HEK293 (cell line): Measurements from ENCODE around the gene NOLC1.

ENCODE experiments used
- ATF2 ChIP-seq: fragments of 450-650 bp; formaldehyde crosslinking; IDR thresholded peaks from 2 replicates; pipeline ENCODE4 v1.5.1; 2016; ENCODE audit warnings: missing biosample characterization, missing genetic modification characterization, low read depth
- CTCF ChIP-seq: fragments of 450-650 bp; formaldehyde crosslinking; IDR thresholded peaks from 2 replicates; pipeline ENCODE4 v1.5.1; 2016; ENCODE audit warnings: missing biosample characterization, missing genetic modification characterization
- GLIS1 ChIP-seq: fragments of 450-650 bp; formaldehyde crosslinking; IDR thresholded peaks from 2 replicates; pipeline ENCODE4 v1.5.1; 2016; ENCODE audit warnings: missing biosample characterization, missing genetic modification characterization
- HOXD13 ChIP-seq: sonication (generic); formaldehyde crosslinking; IDR thresholded peaks from 2 replicates; pipeline ENCODE4 v1.8.0; 2022; ENCODE audit warnings: missing genetic modification reagents, borderline replicate concordance
- TCF7L2 ChIP-seq: IDR thresholded peaks from 2 replicates; pipeline ENCODE4 v1.6.1; 2011; ENCODE audit warnings: low read depth, mild to moderate bottlenecking, inconsistent platforms, low read length, moderate library complexity, borderline replicate concordance
- TRIM28 ChIP-seq: IDR thresholded peaks from 2 replicates; pipeline ENCODE4 v1.6.1; 2011; ENCODE audit warnings: low read length, control low read depth, borderline replicate concordance
- YY1 ChIP-seq: fragments of 450-650 bp; formaldehyde crosslinking; IDR thresholded peaks from 2 replicates; pipeline ENCODE4 v1.5.1; 2018; ENCODE audit warnings: missing biosample characterization, missing genetic modification characterization
- ZNF114 ChIP-seq: fragments of 450-650 bp; formaldehyde crosslinking; IDR thresholded peaks from 2 replicates; pipeline ENCODE4 v1.5.0; 2017; ENCODE audit warnings: missing biosample characterization, missing genetic modification characterization
- ZNF184 ChIP-seq: fragments of 450-650 bp; IDR thresholded peaks from 2 replicates; pipeline ENCODE4 v1.5.1; 2018; ENCODE audit warnings: missing biosample characterization, mild to moderate bottlenecking, missing genetic modification characterization
- ZNF274 ChIP-seq, 2 experiments: fragments of 200-500 bp in 1 of 2; fragments of 450-650 bp in 1 of 2; sonication (Bioruptor generic) in 1 of 2; formaldehyde crosslinking in 1 of 2; IDR thresholded peaks; 2 replicates each; pipeline versions ENCODE4 v1.5.1 to v1.6.1; 2014 to 2016; ENCODE audit warnings: borderline replicate concordance in 1 of 2, inconsistent platforms in 1 of 2, low read length in 1 of 2, missing biosample characterization in 1 of 2, missing genetic modification characterization in 1 of 2
- ZNF830 ChIP-seq: fragments of 450-650 bp; IDR thresholded peaks from 2 replicates; pipeline ENCODE4 v1.5.0; 2018; ENCODE audit warnings: missing biosample characterization, missing genetic modification characterization, low read depth, mild to moderate bottlenecking, moderate library complexity
- ZNF837 ChIP-seq: fragments of 450-650 bp; formaldehyde crosslinking; IDR thresholded peaks from 2 replicates; pipeline ENCODE4 v1.5.1; 2016; ENCODE audit warnings: missing biosample characterization, missing genetic modification characterization
- TF ChIP-seq, protein P1 (sequence below): fragments of 450-650 bp; formaldehyde crosslinking; conservative IDR thresholded peaks from 2 replicates; pipeline ENCODE4 v1.5.1; 2016; ENCODE audit warnings: low read depth, missing biosample characterization, missing genetic modification characterization
- TF ChIP-seq, protein P2 (sequence below): fragments of 450-650 bp; formaldehyde crosslinking; IDR thresholded peaks from 2 replicates; pipeline ENCODE4 v1.5.1; 2016; ENCODE audit warnings: missing biosample characterization, missing genetic modification characterization

DNA sequence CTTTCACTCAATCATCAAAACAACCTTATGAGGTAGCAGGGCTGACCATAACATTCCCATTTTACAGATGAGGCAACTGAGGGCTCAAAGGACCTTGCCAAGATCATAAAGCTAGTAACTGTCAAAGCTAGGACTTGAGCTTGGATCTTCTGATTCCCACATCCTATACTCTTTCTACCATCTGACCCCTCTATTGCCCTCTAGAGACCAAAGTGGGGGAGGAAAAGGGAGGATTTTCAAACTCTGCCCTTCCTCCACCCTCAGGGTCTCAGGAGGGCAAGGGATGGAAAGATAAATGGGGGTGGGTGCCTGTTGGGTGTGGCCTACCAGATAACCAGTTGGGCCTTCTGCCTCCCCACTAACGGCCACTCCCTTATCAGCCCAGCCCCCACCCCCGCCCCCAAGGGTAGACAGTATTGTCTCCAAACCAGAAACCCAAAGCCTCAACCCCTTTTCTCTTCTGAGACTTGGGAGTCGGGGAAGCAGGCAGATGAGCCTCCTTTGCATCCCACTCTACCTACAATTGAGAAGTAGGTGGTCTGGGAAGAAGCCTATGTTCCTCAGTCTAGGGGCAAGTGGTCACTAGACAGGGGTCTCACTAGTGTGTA, 39.9 kb upstream of the NOLC1 start:
- no peak for TF ChIP-seq ZNF274 (IDR thresholded peaks at IDR 0.05; ENCODE audit: low read length)
- no peak for TF ChIP-seq ZNF274 (tag by site-specific recombination; IDR thresholded peaks at IDR 0.05; ENCODE audit: borderline replicate concordance)
- TF ChIP-seq ZNF830 (tag by site-specific recombination) = no peak
- TF ChIP-seq ZNF184 (tag by site-specific recombination) = no peak
- TF ChIP-seq TCF7L2 = no peak
- TF ChIP-seq, protein P1, sequence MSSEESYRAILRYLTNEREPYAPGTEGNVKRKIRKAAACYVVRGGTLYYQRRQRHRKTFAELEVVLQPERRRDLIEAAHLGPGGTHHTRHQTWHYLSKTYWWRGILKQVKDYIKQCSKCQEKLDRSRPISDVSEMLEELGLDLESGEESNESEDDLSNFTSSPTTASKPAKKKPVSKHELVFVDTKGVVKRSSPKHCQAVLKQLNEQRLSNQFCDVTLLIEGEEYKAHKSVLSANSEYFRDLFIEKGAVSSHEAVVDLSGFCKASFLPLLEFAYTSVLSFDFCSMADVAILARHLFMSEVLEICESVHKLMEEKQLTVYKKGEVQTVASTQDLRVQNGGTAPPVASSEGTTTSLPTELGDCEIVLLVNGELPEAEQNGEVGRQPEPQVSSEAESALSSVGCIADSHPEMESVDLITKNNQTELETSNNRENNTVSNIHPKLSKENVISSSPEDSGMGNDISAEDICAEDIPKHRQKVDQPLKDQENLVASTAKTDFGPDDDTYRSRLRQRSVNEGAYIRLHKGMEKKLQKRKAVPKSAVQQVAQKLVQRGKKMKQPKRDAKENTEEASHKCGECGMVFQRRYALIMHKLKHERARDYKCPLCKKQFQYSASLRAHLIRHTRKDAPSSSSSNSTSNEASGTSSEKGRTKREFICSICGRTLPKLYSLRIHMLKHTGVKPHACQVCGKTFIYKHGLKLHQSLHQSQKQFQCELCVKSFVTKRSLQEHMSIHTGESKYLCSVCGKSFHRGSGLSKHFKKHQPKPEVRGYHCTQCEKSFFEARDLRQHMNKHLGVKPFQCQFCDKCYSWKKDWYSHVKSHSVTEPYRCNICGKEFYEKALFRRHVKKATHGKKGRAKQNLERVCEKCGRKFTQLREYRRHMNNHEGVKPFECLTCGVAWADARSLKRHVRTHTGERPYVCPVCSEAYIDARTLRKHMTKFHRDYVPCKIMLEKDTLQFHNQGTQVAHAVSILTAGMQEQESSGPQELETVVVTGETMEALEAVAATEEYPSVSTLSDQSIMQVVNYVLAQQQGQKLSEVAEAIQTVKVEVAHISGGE (tag by site-specific recombination) = no peak
- peak; percentile 37; the same call in 1 of the 2 replicates for TF ChIP-seq CTCF
- no peak for TF ChIP-seq TRIM28
- TF ChIP-seq ZNF114 (tag by site-specific recombination) = no peak
- TF ChIP-seq ZNF837 (tag by site-specific recombination) = no peak
- TF ChIP-seq ATF2 = no peak
- no peak for TF ChIP-seq HOXD13 (CRISPR knock-in tag)
- TF ChIP-seq, protein P2, sequence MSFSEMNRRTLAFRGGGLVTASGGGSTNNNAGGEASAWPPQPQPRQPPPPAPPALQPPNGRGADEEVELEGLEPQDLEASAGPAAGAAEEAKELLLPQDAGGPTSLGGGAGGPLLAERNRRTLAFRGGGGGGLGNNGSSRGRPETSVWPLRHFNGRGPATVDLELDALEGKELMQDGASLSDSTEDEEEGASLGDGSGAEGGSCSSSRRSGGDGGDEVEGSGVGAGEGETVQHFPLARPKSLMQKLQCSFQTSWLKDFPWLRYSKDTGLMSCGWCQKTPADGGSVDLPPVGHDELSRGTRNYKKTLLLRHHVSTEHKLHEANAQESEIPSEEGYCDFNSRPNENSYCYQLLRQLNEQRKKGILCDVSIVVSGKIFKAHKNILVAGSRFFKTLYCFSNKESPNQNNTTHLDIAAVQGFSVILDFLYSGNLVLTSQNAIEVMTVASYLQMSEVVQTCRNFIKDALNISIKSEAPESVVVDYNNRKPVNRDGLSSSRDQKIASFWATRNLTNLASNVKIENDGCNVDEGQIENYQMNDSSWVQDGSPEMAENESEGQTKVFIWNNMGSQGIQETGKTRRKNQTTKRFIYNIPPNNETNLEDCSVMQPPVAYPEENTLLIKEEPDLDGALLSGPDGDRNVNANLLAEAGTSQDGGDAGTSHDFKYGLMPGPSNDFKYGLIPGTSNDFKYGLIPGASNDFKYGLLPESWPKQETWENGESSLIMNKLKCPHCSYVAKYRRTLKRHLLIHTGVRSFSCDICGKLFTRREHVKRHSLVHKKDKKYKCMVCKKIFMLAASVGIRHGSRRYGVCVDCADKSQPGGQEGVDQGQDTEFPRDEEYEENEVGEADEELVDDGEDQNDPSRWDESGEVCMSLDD (tag by site-specific recombination) = no peak
- TF ChIP-seq GLIS1 (tag by site-specific recombination) = no peak
- no peak for TF ChIP-seq YY1 (tag by site-specific recombination)
